Measurements from ENCODE around the gene MBTPS2.

DNA sequence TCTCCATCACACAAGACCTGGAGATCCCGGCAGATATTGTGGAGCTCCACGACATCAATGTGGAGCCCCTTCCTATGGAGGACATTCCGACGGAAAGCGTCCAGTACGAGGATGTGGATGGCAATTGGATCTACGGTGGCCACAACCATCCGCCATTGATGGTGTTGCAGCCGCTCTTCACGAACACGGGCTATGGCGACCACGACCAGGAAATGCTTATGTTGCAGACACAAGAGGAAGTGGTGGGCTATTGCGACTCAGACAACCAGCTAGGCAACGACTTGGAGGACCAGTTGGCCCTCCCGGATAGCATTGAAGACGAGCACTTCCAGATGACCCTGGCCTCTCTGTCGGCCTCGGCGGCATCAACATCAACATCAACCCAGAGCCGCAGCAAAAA is 17.1 kb downstream of the MBTPS2 start:
- TF ChIP-seq BHLHE40 (IDR thresholded peaks at IDR 0.05; ENCODE audit: borderline replicate concordance) (no peak), SP1 (IDR thresholded peaks at IDR 0.05) (no peak), ARNT (IDR thresholded peaks at IDR 0.05) (no peak), FOXA1 (IDR thresholded peaks at IDR 0.05) (no peak), TARDBP (IDR thresholded peaks at IDR 0.05) (no peak), ZNF384 (IDR thresholded peaks at IDR 0.05) (no peak), ELF4 (IDR thresholded peaks at IDR 0.05) (no peak), NFRKB (IDR thresholded peaks at IDR 0.05) (no peak), CTBP1 (IDR thresholded peaks at IDR 0.05; ENCODE audit: borderline replicate concordance) (no peak), L3MBTL2 (conservative IDR thresholded peaks at IDR 0.05) (no peak), FOXM1 (IDR thresholded peaks at IDR 0.05; ENCODE audit: borderline replicate concordance) (no peak)
